Measurements from ENCODE around the gene PARP1.

DNA sequence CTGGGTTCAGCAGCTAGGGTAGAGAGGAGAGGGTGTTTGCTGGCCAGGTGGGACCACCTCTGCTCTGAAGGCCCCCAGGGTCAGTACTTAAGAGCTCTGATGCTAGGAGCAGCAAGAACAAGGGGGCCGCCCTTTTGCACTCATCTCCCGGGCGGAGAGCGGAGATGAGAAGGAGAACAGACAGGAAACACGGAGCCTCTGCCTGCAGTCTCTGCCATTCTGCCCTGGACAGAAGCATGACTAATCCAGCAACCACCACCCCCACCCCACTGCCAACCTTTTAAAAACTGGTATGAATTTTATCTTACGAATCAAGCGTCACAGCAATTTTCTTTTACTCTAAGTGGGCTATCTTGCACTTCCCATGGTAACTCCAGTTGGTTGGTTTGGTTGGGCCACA lies 34.5 kb downstream of the PARP1 start:
- TF ChIP-seq, protein P1, sequence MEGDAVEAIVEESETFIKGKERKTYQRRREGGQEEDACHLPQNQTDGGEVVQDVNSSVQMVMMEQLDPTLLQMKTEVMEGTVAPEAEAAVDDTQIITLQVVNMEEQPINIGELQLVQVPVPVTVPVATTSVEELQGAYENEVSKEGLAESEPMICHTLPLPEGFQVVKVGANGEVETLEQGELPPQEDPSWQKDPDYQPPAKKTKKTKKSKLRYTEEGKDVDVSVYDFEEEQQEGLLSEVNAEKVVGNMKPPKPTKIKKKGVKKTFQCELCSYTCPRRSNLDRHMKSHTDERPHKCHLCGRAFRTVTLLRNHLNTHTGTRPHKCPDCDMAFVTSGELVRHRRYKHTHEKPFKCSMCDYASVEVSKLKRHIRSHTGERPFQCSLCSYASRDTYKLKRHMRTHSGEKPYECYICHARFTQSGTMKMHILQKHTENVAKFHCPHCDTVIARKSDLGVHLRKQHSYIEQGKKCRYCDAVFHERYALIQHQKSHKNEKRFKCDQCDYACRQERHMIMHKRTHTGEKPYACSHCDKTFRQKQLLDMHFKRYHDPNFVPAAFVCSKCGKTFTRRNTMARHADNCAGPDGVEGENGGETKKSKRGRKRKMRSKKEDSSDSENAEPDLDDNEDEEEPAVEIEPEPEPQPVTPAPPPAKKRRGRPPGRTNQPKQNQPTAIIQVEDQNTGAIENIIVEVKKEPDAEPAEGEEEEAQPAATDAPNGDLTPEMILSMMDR (conservative IDR thresholded peaks at IDR 0.05), result no peak
- no peak for TF ChIP-seq EZH2 (IDR thresholded peaks at IDR 0.05; ENCODE audit: low read depth)

Measured in PC-9 (cell line).